GM18951 (cell line): ENCODE data around the gene MUC15.

Experiments used
- POLR2A ChIP-seq: IDR thresholded peaks from 4 replicates; pipeline ENCODE4 v1.6.1; 2011; ENCODE audit warnings: mild to moderate bottlenecking; ENCODE audit not compliant: insufficient read length, insufficient read depth; ENCODE audit errors: extremely low read depth
- in situ Hi-C: fragments of 300-500 bp; cut with MboI; formaldehyde crosslinking; loops from one replicate; pipeline ENCODE4 v1.12.0; 2022; ENCODE audit warnings: low sequenced_read_pairs, mixed read lengths, inconsistent platforms; ENCODE audit not compliant: unreplicated experiment

MUC15 gene

GRCh38 chr11:26554455-26554854, 17.6 kb downstream of the MUC15 start:
- TF ChIP-seq POLR2A: no peak
- in situ Hi-C loops: no loop called here

GRCh38 chr11:26553182-26553581, 18.9 kb downstream of the MUC15 start:
- no peak for TF ChIP-seq POLR2A
- in situ Hi-C loops: no loop called here

DNA sequence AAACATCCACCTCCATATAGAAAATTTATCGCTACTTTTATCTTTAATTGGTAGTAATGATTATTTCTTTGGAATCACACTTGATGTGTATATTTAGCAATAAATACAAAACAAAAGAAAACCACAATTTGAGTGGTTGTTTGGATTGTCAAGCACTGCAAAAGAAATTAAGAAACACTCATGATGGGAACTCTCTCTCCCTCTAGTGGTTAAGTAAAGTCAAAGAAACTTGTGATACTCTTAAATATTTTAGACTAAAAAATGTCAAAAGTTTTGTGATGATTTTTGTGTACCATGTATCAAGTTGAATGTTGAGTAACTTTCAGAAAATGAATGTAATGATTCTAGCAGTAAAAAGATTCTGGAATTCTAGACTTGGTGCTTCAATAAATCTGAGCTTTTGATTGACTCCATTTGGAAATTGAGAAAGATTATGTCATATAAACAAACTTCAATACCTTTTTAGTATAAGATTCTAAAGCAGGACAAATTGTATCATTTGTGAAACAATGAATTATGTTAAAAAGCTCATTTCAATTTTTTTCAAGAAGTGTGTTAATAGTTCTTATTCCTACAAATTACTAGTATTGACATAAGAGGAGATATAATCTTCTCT, 20.8 kb downstream of the MUC15 start:
- no peak for TF ChIP-seq POLR2A
- in situ Hi-C loops: no loop called here

GRCh38 chr11:26550022-26550421, 22.0 kb downstream of the MUC15 start:
- no peak for TF ChIP-seq POLR2A
- in situ Hi-C loops: no loop called here

- TF ChIP-seq POLR2A: no peak
- in situ Hi-C loops: no loop called here
These were observed 22.9 kb downstream of the MUC15 start for GRCh38 chr11:26549176-26549575.

- no peak for TF ChIP-seq POLR2A
- in situ Hi-C loops: no loop called here
These were observed 30.2 kb downstream of the MUC15 start for GRCh38 chr11:26541870-26542269.

DNA sequence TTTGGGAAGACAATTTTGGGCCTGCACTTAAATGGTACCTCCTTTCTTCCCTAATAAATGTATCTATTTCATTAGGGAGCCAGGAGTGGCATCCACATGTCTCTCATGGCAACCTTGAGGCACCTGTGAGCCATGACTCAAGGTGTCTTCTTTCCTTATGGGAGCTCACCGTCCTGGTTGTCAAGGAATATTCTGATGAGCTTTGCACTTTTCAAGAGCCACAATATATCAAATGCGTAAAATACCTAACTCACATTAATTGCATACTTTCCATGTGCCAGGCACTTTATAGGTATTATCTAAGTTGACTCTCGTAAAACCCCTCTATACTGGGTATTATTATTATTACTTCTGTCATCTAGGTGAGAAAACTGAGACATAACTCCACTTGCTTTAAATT, 32.5 kb downstream of the MUC15 start:
- in situ Hi-C loops: no loop called here
- no peak for TF ChIP-seq POLR2A

GRCh38 chr11:26537341-26537740, 34.7 kb downstream of the MUC15 start:
- TF ChIP-seq POLR2A: no peak

GRCh38 chr11:26527685-26528084, 44.4 kb downstream of the MUC15 start:
- TF ChIP-seq POLR2A: no peak
- in situ Hi-C loops: no loop called here

More at GRCh38 chr11:26537341-26537740, 34.7 kb downstream of the MUC15 start:
- in situ Hi-C loops: no loop called here

DNA sequence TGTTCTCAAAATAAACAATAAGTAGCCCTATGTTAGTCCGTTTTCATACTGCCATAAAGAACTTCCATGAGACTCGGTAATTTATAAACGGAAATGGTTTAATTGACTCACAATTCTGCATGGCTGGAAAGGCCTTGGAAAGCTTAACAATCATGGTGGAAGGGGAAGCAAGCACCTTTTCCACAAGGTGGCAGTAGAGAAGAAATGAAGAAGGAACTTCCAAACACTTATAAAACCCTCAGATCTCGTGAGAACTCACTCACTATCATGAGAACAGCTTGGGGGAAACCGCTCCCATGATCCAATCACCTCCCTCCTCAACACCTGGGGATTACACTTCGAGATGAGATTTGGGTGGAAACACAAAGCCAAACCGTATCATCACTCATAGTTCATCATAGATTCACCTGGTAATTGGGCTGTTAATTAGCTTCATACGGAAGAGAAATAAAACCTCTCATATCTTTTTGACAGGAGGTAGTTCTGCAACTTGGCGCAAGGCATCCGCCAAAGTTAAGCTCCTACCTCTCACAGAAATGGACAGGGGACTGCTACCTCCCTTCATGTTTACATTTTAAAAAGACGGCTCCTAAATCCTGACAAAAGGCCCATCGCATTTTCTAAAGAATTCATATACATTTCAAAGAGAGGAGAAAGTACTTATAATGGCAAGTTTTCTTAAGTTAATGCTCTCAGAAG, 49.0 kb downstream of the MUC15 start:
- no peak for TF ChIP-seq POLR2A
- in situ Hi-C loops: no loop called here

- in situ Hi-C loops: no loop called here
- no peak for TF ChIP-seq POLR2A
These were observed 52.6 kb downstream of the MUC15 start for GRCh38 chr11:26519469-26519868.

GRCh38 chr11:26512196-26512595, 59.9 kb downstream of the MUC15 start:
- in situ Hi-C loops: no loop called here
- no peak for TF ChIP-seq POLR2A

DNA sequence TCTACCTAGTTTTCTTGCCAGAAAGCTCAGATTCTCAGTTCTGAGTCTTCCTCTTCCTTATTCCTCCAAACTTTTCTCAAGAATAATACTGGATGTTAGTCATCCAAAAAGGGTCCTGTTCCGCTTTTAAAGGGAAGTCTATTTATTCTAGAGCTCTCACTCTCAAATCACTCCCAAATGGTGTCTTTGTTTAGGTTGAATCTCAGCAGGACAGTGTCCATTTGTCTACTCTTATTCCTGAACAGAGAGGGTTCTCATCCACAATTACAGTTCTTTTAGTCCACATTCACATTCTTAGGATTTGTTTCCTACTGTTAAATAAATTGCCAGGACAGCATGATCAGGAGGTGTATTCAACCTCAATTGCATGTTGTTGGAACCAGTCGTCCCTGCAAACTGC, 61.3 kb downstream of the MUC15 start:
- in situ Hi-C loops: no loop called here

DNA sequence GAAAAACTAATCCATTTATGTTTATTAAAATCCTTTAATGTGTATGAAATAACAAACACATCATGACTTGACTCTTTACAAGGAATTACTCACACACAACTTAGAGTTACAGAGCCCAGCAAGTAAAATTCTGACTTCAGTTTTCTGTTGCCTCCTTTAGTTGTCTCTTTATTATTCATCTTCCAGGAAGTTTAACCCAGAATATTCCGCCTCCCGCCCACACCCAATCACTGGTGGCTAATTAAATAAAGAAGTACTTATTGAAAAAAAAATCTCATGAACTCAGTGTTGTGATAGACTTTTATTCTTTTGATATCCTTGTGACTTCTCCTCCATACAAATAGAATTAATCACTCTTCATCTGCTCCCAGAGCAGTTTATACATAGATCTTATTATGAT, 61.9 kb downstream of the MUC15 start:
- in situ Hi-C loops: no loop called here

More for the DNA sequence above, 61.3 kb downstream of the MUC15 start:
- no peak for TF ChIP-seq POLR2A

More for the DNA sequence above, 61.9 kb downstream of the MUC15 start:
- no peak for TF ChIP-seq POLR2A
